Right ventricle myocardium superior (tissue), 1 donor: ENCODE data around the gene ASIC1. TPM values are rescaled to one million over a fixed set of nuclear protein-coding genes. Genes with fewer than 3 reads are reported as not detected.

Source experiments
- ATAC-seq: fragments of 200-7000 bp; cut with Tn5 transposase; one replicate; pipeline ENCODE4 v1.9.1; 2020; ENCODE audit warnings: mild to moderate bottlenecking; ENCODE audit not compliant: poor library complexity
- DNase-seq: peaks from one replicate; pipeline ENCODE4 v3.0.0-alpha.2; 2020
- intact Hi-C: fragments of 100-400 bp; cut with DNase I; formaldehyde crosslinking; loops from one replicate; pipeline ENCODE4 v1.11.2; 2022
- total RNA-seq: library from RNA; stranded (reverse); fragmentation: NEBNext Ultra II Directional; extraction: Animal tissue kit (Norgen Biotek cat#: 25700); gene quantifications from one replicate; pipeline ENCODE4 v1.2.1, GENCODE V29; 2021
- donor health status: DM: no; HTN: yes; CAD: no; lungs with severe emphysema.

ASIC1 gene
- total RNA-seq, 1 donor from 2014 or later: 1.6 TPM

- ATAC-seq (no peak), DNase-seq (no peak)
- intact Hi-C loops: loop anchor here (2.0 kb wide), 1 partner anchor 91 kb away; no protein-coding TSS in a partner anchor
Measured at GRCh38 chr12:50057896-50058670, 687 bp downstream of the ASIC1 start.

DNA sequence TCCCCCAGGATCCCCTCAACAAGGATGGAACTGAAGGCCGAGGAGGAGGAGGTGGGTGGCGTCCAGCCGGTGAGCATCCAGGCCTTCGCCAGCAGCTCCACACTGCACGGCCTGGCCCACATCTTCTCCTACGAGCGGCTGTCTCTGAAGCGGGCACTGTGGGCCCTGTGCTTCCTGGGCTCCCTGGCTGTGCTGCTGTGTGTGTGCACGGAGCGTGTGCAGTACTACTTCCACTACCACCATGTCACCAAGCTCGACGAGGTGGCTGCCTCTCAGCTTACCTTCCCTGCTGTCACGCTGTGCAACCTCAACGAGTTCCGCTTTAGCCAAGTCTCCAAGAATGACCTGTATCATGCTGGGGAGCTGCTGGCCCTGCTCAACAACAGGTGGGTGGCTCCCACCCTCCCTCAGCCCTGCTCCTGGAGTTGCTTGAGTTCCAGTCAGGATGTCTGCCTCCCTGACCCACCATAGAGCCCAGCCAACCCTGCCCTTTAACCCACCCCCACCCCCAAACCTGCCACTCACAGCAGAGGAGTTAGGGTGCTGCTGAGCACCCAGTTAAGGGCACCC lies 1.4 kb downstream of the ASIC1 start:
- intact Hi-C loops: no loop called here
- no peak for DNase-seq
- no peak for ATAC-seq

DNA sequence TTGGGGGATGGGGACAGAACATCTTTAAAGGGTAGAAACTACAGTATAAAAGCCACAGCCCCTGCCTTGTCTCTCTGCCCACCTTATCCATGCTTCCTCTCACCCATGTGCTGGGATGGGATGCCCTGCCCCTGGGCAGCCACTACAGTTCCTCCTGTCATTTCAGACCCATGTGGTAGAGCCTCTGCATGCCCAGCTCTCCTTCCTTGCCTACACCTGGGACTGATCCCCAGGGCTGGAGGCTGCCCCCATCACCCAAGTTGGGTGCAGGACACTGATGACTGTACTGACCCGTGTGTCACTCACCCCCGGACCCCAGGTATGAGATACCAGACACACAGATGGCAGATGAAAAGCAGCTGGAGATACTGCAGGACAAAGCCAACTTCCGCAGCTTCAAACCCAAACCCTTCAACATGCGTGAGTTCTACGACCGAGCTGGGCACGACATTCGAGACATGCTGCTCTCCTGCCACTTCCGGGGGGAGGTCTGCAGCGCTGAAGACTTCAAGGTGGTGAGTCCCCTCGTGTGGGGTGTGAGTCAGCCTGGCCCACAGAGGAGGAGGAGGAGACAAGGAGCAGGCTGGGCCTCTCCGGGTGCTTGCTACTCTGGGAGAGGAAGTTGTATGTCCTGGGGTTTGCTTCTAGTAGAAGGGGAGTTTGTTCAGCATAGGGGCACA lies 2.2 kb downstream of the ASIC1 start:
- intact Hi-C loops: no loop called here
- no peak for ATAC-seq
- DNase-seq: no peak

- ATAC-seq: no peak
- no peak for DNase-seq
- intact Hi-C loops: no loop called here
Measured at GRCh38 chr12:50060120-50060468, 2.7 kb downstream of the ASIC1 start.

GRCh38 chr12:50061171-50061570 lies 3.8 kb downstream of the ASIC1 start:
- DNase-seq (no peak), ATAC-seq (no peak)
- intact Hi-C loops: no loop called here

DNA sequence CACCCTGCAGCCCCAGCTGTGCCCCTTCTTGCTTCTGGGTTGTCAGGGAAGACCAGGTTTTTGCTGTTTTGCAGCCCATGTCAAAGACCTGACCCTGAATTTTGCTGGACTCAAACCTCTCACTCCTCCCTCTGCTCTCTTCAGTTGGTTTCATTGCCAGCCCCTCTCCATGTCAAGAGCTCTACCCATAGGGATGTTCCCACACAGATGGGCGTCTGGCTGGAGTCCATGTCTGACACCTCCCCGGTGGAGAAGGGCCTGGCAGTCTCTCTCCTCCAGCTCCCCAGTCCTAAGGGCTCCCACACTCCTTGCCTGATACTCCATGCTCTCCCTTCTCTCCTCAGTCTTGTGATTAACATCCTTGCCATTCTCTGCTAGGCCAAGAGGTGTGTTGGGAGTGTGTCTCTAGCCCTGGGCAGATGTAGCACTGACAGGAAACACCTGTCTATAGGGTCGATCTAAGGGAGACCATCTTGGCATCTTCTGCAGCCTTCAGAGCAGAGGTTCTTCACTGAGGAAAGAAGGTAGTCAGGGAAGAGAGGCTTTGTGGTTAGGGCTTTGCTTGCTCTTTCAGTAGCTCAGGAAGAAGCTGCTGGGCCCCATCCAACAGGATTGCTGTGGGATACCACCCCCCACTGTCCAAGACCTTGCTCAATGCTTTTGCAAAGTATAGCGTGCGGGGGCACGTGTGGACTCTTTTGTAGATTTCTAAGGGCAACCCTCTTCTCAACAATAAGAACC lies 4.7 kb downstream of the ASIC1 start:
- no peak for ATAC-seq
- intact Hi-C loops: no loop called here

GRCh38 chr12:50062728-50063460 lies 5.5 kb downstream of the ASIC1 start:
- DNase-seq (no peak), ATAC-seq (no peak)
- intact Hi-C loops: no loop called here

More for the DNA sequence above, 4.7 kb downstream of the ASIC1 start:
- no peak for DNase-seq

- ATAC-seq: no peak
- intact Hi-C loops: no loop called here
- DNase-seq: no peak
Measured at GRCh38 chr12:50065726-50066310, 8.4 kb downstream of the ASIC1 start.

- no peak for DNase-seq
- peak; percentile 36 for ATAC-seq
- intact Hi-C loops: no loop called here
Measured at GRCh38 chr12:50066402-50066801, 9.0 kb downstream of the ASIC1 start.

- intact Hi-C loops: no loop called here
- no peak for DNase-seq
- ATAC-seq: no peak
Measured at GRCh38 chr12:50069069-50069468, 11.7 kb downstream of the ASIC1 start.

GRCh38 chr12:50069539-50069938 lies 12.1 kb downstream of the ASIC1 start:
- ATAC-seq: no peak
- DNase-seq: no peak
- intact Hi-C loops: no loop called here

DNA sequence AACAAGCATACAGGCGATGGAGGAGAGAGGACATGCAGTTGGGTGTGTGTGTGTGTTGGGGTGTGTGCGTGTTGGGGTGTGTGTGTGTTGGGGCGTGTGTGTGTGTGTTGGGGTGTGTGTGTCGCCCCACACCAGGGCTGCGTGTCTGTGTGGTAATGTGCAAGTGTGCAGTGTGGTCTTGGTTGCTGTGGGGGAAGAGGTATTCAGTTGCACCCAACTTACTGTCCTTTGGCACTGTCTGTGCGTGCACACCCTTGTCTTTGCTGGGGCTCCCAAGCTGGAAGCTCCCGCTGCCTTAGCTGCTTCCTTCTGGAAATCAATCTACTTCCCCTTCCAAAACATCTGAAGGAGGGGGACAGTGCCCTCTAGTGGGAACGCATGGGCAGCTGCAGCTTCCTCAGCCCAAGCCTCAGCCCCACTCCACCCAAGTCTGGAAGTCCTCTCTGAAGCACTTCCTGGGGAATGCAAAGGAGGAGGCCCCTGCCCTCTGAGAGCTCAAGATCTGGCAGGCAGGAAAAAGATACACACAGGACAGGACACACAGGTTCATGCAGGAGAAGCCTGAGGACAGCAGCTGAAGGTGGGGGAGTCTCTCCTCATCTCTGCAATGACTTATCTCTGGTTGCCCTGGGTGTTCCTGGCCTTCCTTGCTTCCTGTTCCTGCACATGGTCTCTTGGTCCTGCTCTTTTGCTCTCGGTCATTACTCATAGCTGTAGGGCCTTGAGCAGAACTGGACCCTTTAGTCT lies 13.1 kb downstream of the ASIC1 start:
- DNase-seq (peak; percentile 84), ATAC-seq (peak; percentile 82)
- intact Hi-C loops: loop anchor here (5.0 kb wide), 3 partner anchors 103 to 203 kb away; no protein-coding TSS in a partner anchor

DNA sequence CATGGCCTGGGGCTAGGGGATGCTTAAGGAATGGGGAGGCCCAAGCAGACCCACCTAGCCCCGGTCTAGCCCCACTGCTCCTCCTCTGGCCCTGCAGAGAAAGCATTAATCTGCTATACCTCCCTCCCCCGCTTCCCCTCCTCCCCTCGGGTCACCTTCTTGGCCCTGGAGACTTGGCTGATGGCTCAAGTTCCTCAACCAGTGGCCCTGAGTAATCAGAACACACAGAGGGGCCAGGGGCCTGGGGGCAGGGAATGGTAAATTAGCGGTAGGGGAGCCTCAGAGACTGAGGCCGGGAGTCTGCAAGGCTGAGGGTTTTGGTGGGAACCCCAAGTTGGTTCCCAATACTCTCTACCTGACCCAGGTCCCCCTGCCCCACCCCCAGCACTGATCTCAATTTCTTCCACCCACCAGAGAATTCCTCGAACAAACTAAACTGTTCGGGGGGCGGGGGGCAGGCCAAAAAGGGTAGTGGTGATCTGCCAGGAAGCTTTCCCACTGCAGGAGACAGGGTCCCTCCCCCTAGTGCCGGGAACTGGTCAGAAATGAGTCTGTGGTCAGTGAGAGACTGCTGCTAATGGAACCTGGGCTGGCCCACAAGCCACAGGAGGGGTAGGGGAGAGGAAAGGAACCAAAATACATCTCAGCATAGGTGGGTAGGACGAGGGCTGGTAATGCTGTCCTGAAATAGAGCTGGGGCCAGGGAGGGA lies 15.0 kb downstream of the ASIC1 start:
- ATAC-seq: no peak
- intact Hi-C loops: loop anchor here (5.0 kb wide), 3 partner anchors 105 to 205 kb away; no protein-coding TSS in a partner anchor

GRCh38 chr12:50073206-50073605 lies 15.8 kb downstream of the ASIC1 start:
- intact Hi-C loops: loop anchor here (5.0 kb wide), 3 partner anchors 104 to 206 kb away; no protein-coding TSS in a partner anchor
- DNase-seq (no peak), ATAC-seq (no peak)

More for the DNA sequence above, 15.0 kb downstream of the ASIC1 start:
- DNase-seq: no peak

GRCh38 chr12:50073712-50074111 lies 16.3 kb downstream of the ASIC1 start:
- ATAC-seq (no peak), DNase-seq (no peak)
- intact Hi-C loops: loop anchor here (5.0 kb wide), 3 partner anchors 104 to 206 kb away; no protein-coding TSS in a partner anchor

DNA sequence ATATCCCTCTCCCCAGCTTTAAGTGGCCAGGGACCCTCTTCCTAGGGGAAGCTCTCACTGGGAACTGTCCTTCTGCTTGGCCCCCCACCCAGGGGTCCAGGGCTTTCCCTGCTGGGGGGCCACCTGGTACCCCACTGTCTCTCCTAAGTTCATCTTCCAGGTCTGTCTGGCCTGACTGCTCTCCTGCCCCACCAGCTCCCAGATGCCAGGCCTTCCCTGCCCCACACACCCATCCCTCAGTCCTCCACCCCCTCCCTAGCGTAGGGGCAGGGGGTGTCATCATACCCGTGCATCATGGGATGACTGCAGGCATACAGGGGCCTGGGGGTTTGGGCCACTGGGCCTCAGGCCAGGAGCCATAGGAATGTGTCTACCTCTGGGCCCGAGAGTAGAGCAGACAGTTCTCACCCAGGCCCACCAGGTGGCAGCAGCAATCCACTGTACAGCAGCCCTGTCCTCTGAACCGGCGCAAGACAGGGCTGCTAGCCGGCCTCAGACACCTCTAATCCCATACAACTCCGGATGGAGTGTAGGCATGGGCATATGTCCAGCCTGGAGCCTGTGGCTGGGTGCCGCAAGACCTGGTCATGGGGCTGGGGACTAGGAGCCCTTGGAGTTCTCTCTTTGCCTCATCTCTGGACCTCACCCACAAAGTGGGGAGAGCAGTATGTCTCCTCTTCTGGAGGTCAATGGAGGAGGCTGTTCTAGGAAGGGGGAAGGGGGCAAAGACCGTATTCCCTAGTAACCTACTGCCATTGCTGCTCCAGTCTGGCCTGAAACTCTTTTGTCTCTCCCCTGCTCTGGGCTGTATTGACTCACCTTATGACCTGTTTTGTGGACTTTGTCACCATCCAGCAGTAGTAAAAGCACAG lies 17.8 kb downstream of the ASIC1 start:
- ATAC-seq (peak; percentile 95), DNase-seq (peak; percentile 89)
- intact Hi-C loops: loop anchor here (5.0 kb wide), 3 partner anchors 102 to 208 kb away; no protein-coding TSS in a partner anchor
